ENCODE results near the gene DAP. TPM values are rescaled to one million over a fixed set of nuclear protein-coding genes. Genes with fewer than 3 reads are reported as not detected.

The DAP gene
- total and polyA plus RNA-seq, 4 donors, result 36.6 to 122 (median 101) TPM

DNA sequence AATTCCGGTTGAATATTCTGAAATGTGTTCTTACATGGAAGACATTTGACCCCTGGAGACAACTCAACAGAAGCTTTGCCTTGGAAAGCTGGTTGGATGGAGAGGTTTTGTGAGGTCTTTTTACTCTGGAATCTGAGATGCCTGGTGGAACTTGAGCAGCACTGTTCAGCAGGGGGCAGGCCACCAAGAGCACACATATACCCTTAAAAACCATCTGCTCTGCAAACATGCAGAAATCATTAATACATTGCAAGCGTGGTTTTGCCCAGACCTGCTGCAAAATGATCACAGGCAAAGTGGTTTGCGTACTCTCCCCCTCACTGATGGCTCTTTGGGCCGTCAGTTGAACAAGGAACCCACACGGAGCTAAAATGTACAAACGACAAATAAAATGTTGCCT is 32.8 kb upstream of the DAP start:
- whole genome bisulfite sequencing, result 69% methylated on average over 6 of the region's 6 CpGs
- DNase-seq (ENCODE audit: low spot score), result no peak
- H3K27me3 ChIP-seq (ENCODE audit: control insufficient read depth in 4 of 4, insufficient read depth in 4 of 4, low read length in 3 of 4), result no peaks in the 10 kb centered on the region
- TF ChIP-seq YY1 (IDR thresholded peaks at IDR 0.05) (no peak), ATF3 (IDR thresholded peaks at IDR 0.05) (no peak), FOXA2 (IDR thresholded peaks at IDR 0.05) (no peak), GABPA (IDR thresholded peaks at IDR 0.05 in 1 of 2, conservative IDR thresholded peaks at IDR 0.05 in 1 of 2) (no peak), TAF1 (conservative IDR thresholded peaks at IDR 0.05) (no peak), RXRA (IDR thresholded peaks at IDR 0.05) (no peak), SP1 (IDR thresholded peaks at IDR 0.05) (no peak), HNF4G (IDR thresholded peaks at IDR 0.05) (no peak), HNF4A (conservative IDR thresholded peaks at IDR 0.05) (no peak), EGR1 (IDR thresholded peaks at IDR 0.05; ENCODE audit: low read depth in 2 of 2) (no peak), REST (IDR thresholded peaks at IDR 0.05) (no peak), NR2F2 (IDR thresholded peaks at IDR 0.05) (no peak), JUND (IDR thresholded peaks at IDR 0.05) (no peak), FOXA1 (IDR thresholded peaks at IDR 0.05) (no peak), RAD21 (IDR thresholded peaks at IDR 0.05) (no peak)
- TF ChIP-seq, protein P1, sequence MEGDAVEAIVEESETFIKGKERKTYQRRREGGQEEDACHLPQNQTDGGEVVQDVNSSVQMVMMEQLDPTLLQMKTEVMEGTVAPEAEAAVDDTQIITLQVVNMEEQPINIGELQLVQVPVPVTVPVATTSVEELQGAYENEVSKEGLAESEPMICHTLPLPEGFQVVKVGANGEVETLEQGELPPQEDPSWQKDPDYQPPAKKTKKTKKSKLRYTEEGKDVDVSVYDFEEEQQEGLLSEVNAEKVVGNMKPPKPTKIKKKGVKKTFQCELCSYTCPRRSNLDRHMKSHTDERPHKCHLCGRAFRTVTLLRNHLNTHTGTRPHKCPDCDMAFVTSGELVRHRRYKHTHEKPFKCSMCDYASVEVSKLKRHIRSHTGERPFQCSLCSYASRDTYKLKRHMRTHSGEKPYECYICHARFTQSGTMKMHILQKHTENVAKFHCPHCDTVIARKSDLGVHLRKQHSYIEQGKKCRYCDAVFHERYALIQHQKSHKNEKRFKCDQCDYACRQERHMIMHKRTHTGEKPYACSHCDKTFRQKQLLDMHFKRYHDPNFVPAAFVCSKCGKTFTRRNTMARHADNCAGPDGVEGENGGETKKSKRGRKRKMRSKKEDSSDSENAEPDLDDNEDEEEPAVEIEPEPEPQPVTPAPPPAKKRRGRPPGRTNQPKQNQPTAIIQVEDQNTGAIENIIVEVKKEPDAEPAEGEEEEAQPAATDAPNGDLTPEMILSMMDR (IDR thresholded peaks at IDR 0.05; ENCODE audit: low read depth, low read length, missing input control), result no peak
- TF ChIP-seq, protein P2, sequence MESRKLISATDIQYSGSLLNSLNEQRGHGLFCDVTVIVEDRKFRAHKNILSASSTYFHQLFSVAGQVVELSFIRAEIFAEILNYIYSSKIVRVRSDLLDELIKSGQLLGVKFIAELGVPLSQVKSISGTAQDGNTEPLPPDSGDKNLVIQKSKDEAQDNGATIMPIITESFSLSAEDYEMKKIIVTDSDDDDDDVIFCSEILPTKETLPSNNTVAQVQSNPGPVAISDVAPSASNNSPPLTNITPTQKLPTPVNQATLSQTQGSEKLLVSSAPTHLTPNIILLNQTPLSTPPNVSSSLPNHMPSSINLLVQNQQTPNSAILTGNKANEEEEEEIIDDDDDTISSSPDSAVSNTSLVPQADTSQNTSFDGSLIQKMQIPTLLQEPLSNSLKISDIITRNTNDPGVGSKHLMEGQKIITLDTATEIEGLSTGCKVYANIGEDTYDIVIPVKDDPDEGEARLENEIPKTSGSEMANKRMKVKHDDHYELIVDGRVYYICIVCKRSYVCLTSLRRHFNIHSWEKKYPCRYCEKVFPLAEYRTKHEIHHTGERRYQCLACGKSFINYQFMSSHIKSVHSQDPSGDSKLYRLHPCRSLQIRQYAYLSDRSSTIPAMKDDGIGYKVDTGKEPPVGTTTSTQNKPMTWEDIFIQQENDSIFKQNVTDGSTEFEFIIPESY (IDR thresholded peaks at IDR 0.05), result no peak
- TF ChIP-seq, protein P3, sequence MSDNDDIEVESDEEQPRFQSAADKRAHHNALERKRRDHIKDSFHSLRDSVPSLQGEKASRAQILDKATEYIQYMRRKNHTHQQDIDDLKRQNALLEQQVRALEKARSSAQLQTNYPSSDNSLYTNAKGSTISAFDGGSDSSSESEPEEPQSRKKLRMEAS (IDR thresholded peaks at IDR 0.05), result no peak
- no peaks in the 10 kb centered on the region for H3K36me3 ChIP-seq (ENCODE audit: control insufficient read depth in 4 of 4, insufficient read depth in 3 of 4, low read depth in 1 of 4, low read length in 3 of 4)
- H3K4me3 ChIP-seq (ENCODE audit: low read depth in 1 of 3, low read length in 3 of 3), result no peak overlapping the region
- H3K9ac ChIP-seq (ENCODE audit: low read depth in 1 of 2, low read length in 2 of 2), result no peak overlapping the region
- H3K4me1 ChIP-seq (ENCODE audit: control insufficient read depth in 4 of 4, insufficient read depth in 4 of 4, low read length in 3 of 4), result no peaks in the 10 kb centered on the region
- H3K9me3 ChIP-seq (ENCODE audit: control insufficient read depth in 4 of 4, low read length in 3 of 4), result no peaks in the 10 kb centered on the region
- no peak overlapping the region for H3K27ac ChIP-seq (ENCODE audit: low read depth in 1 of 2, low read length in 2 of 2)
